AG08396 (cell line): ENCODE measurements around the gene PRPSAP1.

ENCODE experiments used
- DNase-seq: peaks from one replicate; pipeline ENCODE4 v3.0.0; 2012; ENCODE audit warnings: low spot score, mixed read lengths

PRPSAP1 gene, protein sequence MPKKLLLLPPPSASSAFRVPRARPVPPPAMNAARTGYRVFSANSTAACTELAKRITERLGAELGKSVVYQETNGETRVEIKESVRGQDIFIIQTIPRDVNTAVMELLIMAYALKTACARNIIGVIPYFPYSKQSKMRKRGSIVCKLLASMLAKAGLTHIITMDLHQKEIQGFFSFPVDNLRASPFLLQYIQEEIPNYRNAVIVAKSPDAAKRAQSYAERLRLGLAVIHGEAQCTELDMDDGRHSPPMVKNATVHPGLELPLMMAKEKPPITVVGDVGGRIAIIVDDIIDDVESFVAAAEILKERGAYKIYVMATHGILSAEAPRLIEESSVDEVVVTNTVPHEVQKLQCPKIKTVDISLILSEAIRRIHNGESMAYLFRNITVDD

GRCh38 chr17:76353599-76354316, at the start of gene PRPSAP1:
TSS of gene PRPSAP1 (minus strand) at chr17:76353916. CDS start at chr17:76353703, 213 bp downstream.
- DNase-seq: peak; percentile 95

- DNase-seq: no peak
Observed at GRCh38 chr17:76402711-76403110, 49.0 kb upstream of the PRPSAP1 start.

- no peak for DNase-seq
Observed at GRCh38 chr17:76399175-76400172, 45.8 kb upstream of the PRPSAP1 start.

- no peak for DNase-seq
Observed at GRCh38 chr17:76398523-76399174, 44.9 kb upstream of the PRPSAP1 start.

DNA sequence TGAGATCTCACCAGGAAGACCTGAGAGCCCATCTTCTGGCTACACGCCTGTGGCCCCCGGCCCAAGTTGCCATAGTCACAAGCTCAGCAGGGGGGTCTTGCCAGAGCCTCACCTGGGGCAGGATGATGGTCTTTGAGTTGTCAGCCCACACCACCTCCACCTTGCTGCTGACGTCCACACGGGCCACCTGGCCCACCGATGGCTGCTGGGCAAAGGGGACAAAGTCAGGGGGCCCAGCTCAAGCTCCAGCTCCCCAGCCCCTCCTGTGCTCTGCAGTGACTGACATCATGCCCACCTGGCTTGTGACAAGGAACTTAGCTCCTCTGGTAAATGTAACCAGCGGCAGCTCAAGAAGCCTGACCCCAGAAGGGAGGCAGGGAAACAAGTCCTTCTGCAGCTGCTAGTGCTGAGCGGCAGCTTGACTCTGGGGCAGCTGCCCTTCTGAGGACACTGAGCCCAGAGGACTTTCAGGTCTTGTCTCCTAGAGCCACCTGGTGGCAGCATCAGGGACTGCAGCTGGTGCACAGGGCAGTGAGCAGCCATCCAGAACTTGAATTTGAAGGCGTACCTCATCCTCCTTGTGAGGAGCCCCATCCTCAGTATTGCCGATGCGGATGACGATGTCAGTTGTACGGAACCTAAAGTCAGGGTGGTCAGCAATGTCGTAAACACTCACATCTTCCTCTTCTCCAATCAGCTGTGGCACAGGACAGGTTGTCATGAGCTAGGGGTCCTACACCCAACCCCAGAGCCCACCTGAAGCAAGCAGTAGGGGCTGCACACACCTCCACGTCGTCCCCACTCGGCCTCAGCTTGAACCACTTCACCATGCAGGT, 44.2 kb upstream of the PRPSAP1 start:
- peak; percentile 92 for DNase-seq

- no peak for DNase-seq
Observed at GRCh38 chr17:76397184-76397583, 43.5 kb upstream of the PRPSAP1 start.

GRCh38 chr17:76395980-76396379, 42.3 kb upstream of the PRPSAP1 start:
- no peak for DNase-seq

- no peak for DNase-seq
Observed at GRCh38 chr17:76394166-76394565, 40.5 kb upstream of the PRPSAP1 start.

DNA sequence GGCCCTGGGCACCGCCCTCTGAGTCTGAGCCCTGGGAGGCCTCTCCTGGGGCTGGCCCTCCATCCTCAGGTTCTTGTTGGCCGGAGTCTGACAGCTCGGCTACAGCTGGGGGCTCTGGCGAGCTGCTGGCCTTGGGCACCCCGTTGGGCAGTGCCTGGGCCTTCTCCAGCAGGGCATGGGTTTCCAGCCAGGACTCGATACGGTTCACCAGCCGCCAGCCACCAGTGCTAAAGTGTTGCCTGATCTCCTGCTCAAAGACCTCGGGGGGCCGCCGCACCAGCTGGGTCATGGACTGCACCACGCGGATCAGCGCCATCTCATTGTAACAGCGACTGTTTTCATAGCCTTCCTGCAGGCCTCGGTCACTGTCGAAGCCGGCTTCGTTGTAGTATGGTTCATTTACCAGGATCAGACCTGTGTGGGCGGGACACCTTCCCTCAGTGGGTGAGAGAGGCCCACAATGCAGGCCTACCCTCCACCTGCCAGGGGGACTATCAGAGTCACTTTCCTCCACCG, 37.5 kb upstream of the PRPSAP1 start:
- DNase-seq: no peak

GRCh38 chr17:76390003-76390421, 36.3 kb upstream of the PRPSAP1 start:
- DNase-seq: no peak

DNA sequence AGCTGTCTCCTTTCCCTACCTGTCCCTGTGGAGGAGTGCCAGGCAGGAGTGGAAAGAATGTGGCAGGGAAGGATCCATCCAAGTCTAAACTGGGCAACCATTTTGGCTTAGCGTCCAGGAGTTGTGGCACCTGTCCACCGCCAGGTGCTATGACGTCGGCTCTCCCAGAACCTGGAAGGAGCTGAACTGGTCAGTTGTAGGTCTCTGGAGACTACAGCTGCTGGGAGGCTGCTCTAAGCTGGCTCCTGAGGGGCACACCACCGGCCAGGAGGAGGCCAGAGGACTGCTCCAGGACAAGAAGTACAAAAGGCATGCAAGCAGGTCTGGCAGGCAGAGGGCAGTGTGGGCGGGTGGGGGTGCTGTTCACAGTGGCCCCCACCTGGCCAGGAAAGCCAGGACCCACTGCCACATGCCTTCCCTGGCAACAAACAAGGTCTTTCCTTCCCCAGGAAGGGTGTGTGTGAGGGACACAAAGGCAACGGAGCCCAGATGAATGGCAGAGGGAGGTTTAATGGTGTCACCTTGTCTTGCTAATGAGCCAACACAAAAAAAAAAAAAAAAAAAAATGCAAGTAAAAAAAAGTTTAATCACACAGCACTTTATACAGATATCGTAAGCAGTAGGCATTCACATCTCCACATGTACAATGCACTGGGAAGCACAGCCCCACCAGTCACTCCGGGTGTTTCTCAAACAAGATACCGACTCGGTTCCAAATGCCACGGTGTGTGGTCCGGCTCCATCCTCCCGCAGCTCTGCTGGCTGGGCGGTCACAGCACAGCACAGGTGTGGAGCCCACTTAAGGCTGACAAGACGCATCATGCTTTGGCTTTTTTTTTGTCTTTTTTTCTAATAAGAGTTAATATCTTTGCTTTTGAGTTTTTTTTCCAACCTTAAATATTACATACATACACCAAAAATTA, 35.5 kb upstream of the PRPSAP1 start:
- DNase-seq: no peak

GRCh38 chr17:76386966-76387765, 33.5 kb upstream of the PRPSAP1 start:
- DNase-seq: no peak

DNA sequence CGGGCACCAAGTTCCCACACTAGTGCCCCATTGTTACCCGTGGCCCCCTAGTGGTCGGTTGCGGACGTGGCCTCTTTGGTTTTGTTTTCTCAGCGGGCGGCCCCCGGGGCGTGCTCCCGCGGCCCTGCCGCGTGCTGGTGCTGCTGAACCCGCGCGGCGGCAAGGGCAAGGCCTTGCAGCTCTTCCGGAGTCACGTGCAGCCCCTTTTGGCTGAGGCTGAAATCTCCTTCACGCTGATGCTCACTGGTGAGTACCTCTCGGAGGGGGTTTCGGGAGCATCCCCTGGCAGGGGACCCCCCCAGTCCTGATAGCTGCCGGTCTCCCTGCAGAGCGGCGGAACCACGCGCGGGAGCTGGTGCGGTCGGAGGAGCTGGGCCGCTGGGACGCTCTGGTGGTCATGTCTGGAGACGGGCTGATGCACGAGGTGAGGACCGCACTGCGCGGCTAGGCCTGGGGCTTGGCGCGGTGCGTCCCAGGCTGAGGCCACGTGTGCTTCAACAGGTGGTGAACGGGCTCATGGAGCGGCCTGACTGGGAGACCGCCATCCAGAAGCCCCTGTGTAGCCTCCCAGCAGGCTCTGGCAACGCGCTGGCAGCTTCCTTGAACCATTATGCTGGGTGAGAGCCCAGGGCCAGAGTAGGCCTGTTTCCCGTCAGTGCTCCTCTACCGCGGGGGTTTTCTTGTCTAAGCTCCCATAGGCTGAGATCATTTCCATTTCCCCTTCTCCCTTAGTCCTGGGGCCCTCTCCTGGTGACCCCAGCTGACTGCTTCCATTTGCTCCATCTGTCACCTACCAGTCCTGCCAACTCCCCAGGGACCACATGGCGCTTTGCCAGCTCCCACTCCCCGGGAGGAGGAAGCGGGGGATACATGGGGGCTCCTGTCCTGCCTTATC, 32.4 kb upstream of the PRPSAP1 start:
- peak; percentile 96 for DNase-seq

DNA sequence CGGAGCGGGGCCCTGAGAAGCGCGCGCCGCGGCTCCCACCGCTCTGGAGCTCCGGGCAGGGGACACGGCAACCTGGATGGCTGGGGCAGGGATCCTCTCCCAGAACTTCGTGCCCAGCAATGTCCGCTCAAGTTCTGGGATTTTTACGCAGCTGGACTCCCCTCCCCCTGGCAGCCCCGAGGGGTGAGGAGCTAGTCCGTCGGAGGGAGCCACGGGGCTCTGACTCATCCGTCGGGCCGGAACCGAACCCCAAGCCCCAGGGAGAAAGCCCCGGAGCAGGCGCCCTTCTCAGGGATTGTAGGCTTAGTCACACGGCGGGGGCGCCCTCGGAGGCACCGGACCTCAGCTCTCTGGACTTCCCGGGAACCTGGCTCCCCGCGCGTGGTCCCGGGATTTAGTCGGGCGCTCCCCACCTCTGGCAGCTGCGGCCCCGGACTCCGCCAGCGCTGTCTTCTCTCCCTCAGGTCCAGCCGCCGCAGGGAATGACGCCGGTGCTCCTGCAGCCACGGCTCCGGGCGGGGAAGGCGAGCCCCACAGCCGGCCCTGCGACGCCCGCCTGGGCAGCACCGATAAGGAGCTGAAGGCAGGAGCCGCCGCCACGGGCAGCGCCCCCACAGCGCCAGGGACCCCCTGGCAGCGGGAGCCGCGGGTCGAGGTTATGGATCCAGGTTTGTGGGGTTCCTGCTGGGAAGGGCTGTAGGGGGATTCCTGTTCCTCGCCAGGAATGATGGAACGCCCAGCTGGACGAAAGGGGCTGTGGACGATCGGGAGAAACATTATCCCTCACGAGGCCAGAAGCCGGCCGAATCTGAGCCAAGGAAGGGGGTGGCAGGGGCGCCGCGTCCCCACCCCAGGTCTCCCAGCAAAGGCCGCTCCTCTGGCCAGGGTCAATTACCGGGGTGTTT, 31.5 kb upstream of the PRPSAP1 start:
- peak; percentile 77 for DNase-seq

DNA sequence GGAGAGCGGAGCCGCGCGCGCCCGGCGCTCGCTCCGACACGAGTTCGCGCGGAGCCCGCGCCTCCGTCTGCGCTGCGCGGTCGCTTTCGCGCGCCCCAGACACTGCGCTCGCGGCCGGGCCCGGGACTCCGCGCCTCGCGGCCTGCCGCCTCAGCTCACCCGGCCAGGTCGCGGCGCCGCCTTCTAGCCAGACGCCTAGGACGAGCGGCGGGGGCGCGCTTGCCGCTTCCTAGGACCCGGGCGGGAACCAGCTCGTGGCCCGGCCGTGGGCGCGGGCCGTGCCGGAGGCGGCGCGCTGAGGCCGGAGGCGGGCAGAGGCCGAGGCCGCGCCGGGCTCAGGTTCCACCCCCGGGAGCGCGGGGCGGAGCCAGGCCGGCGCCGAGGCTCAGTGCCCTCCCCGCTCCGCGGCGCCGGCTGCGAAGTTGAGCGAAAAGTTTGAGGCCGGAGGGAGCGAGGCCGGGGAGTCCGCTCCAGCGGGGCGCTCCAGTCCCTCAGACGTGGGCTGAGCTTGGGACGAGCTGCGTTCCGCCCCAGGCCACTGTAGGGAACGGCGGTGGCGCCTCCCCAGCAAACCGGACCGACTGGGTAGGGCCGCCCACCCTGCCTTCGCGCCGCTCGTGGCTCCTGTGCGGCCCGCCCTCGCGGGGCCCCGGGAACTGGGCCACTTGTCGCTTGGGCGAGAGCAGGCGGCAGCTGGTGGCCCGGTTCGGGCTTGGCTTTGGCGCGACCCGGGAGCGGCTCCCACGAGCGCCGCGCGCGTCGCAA, 30.7 kb upstream of the PRPSAP1 start, which contains the start of gene SPHK1:
TSS of gene SPHK1 (plus strand) at position 388 of the 765 bp plus-strand sequence. CDS start 1,036 bp downstream, outside the sequence.
- peak; percentile 95 for DNase-seq
